Activated T-cell treated with anti-CD3 and anti-CD28 coated beads, Interleukin-2, amount 50 U/mL, for 48 hours (primary cell): ENCODE measurements around the gene RTP2.
"Not testable (repeated sequence)": the region's sequence is repeated elsewhere in the genome, so short reads cannot be mapped to it uniquely, and the experiment has no call there.

Source experiments
- DNase-seq, 2 experiments: peaks; one replicate each; pipeline ENCODE4 v3.0.0-alpha.2; 2020

The RTP2 gene

DNA sequence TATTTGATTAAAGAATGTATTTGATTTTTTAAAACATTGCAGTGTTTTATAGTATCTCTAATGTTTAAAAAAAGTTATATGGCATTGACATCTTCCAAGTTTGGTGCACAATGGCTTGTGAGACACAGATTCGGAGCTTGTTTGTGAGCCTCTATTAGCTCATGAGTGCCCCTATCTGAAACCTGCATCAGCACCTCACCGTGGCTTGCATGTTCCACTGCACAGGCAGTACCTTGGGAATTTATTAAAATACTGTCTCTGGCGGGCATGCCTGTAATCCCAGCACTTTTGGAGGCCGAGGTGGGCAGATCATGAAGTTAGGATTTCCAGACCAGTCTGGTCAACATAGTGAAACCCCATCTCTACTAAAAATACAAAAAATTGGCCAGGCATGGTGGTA is 6.8 kb upstream of the RTP2 start:
- no peak for DNase-seq

DNA sequence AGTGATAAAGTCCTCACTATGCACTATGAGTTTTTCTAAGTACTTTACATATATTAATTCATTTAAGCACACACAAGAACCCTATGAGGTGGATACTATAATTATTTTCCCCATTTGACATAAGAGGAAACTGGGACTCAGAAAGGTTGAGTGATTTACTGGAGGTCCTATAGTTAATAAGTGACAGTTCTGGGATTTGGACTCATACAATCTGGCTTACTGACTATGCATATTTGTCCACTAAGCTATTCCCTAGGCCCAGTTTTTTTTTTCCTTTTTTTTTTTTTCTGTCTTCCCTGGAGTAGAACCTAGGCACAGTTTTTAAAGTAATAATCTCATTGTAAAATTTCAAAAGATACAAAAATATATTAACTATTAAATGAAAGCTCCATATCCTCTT is 6.3 kb upstream of the RTP2 start:
- DNase-seq: no peak

DNA sequence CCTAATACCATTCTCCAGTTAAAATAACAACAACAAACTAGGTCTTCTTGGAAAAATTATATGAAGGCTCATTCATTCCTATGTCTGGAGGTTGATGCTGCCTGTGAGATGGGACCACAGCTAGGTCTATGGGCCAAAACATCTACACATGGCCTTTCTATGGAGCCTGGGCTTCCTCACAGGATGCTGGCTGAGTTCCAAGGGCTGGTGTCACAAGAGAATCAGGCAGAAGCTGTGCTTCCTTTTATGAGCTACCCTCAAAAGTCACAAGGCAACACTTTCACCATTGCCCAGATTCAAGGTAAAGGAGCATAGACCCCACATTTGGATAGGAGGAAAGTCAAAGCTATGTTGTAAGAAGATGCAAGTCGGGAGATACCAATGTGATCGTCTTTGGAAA is 4.6 kb upstream of the RTP2 start:
- DNase-seq: no peak

DNA sequence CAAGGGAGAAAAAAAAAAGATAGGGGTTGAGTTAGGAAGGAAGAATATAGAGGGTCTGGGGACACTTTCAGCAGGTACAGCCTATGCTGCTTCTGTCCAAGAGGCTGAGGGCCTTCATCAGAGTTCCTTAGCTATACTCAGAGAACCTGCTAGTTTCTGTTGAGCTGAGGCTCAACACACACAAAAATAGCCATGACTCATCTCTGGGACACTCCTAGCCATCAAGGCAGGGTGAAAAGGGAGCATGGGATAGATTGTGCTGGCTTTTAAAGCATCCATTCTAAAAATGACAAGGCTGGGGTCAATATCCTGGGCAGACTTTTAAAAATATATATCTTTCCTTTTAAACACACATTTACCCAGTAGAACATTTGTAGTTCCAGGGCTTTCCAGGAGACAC is 2.8 kb upstream of the RTP2 start:
- no peak for DNase-seq

DNA sequence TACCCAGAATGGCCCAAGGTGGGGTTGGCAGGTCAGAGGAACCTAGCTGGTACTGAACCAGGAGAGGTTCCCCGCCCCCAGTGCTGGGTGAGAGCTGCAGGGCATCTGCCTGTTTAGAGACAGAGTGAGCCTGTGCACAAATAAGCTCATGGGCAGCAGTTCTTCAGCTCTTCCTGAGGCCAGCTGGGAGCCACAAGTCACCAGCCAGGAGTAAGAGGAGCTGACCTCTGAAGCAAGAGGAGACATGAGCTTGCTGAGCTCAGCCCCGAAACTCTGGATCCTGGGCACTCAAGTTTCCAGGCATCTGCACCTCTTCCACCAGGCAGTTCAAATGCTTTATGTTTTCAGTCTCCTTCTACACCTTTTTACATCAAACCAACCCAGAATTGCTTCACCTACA is 2.1 kb downstream of the RTP2 start:
- DNase-seq: no peak

DNA sequence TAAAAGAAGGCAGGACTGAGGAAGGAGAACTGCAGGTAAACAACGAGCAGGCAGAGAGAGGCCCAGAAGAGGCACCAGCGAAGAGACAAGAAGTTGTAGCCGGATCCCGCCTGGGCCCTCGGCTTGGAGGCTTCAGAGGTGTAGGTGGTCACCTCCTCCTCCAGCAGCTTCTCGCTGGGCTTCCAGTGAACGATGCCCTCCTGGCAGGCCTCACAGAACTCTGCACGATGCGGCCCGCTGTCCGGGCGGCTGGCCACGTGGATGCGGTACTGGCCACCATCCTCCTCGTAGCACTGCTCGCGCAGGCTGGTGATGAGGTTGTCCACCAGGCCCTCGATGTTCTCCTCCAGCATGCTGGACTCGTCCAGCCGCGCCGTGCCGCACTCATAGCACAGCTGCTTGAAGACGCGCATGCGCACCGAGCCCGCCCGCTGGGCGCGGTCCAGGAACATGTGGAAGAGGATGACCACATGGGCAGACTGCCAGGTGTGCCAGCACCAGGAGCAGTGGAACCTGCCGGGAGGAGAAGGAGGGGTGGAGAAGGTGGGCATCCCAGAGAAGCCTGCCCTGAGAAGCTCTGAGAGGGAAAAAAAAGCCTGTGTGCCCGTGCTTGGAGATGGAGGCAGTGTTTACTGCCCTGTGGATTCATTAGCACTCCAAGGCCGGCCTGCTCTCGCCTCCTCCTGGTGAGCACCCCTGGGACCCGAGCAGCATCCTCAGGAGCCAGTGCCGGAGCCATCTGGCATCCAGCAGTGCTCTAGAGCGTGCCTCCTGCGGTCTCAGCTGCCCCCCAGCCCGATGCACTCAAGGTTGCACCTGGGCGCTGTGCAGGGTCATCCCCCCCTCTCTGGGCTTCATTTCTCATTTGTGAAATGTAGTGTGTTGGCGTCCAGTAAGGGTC is 3.6 kb downstream of the RTP2 start:
- DNase-seq: no peak

DNA sequence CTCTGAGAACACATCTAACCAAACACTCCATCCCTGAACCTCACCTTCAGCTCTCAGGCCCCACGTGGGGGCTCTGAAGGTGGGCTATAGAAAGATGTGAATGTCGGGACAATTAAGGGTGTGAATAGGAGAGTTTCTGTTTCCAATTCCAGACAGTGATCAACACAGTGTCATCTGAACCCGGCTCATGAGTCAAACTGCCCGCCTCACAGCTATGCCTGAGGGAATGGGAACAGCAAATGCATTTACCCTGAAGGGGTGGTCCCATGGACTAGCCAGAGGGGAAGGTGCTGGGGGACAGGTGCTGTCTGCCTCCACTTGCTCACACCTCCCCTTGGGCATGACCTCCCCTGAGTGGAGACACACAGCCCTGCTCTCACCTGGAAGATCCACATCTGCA is 6.3 kb downstream of the RTP2 start:
- DNase-seq: no peak

DNA sequence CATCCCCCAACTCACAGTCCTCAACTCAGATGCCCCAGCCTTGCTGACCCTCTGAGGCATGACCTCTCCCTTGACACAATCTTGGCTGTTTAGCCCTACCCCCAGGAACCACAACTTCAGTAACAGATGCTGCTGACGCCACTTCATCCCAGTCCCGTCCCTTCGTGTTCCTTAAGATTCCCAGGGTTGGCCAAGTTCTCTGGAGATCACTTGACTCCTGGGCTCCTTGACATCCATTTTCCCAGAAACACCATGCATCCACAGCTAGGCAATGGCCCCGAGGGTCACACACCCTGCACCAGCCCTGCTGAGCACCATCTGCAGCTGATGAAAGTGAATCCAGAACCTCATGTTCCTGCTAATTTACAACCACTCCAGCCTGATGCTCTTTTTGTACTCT is 6.9 kb downstream of the RTP2 start:
- no peak for DNase-seq

DNA sequence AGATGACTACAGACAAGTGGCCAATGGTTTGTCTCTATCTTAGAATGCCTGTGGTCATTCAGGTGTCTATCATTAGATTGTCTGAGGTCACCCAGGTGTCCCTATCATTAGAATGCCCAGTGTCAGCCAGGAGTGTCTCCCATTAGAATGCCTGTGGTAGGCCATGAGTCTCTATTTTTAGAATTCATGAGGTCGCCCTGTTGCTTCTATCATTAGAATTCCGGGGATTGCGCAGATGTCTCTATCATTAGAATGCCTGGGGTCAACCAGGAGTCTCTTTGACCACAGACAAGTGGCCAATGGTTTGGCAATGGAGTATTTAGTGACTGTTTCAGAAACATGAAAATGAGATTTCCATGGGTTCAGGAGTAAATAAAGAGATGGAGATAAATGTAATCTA is 7.6 kb downstream of the RTP2 start:
- DNase-seq: no peak

DNA sequence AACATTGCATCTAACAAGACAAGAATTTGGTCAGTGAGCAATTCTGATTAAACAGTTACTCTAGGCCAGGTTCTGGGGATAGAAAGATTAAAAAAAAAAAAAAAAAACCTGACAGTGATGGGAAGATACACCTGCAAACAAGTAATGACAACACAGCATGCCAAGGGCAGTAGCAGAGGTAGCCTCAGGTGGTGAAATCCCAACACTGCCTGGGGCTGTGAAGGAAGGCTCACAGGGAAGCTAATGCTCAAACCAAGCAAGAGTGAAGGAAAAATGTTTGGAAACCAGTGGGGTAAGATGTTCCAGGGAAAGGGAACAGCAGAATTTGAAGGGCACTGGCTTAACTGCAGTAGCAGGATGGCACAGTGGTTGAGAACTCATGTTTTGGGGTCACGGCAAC is 8.9 kb downstream of the RTP2 start:
- DNase-seq: no peak

DNA sequence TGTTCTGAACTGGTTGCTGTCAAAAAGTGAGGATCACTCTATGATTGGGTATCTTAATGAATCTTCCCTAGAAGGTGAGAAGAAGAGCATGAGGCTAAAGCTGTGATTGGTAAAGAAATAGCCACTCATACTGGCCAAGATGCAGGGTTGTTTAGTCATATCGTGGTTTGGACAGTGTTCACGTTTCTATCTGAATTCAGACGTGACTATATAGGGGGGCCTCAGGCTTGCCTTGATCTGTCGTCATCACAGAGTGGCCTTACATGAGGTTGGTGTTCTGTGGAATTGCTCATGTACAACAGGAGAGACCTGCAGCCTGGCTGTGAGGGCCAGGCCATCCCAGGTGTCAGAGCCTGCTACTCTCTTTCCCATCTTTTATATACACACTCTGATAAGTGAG is 12.4 kb downstream of the RTP2 start:
- DNase-seq: no peak

DNA sequence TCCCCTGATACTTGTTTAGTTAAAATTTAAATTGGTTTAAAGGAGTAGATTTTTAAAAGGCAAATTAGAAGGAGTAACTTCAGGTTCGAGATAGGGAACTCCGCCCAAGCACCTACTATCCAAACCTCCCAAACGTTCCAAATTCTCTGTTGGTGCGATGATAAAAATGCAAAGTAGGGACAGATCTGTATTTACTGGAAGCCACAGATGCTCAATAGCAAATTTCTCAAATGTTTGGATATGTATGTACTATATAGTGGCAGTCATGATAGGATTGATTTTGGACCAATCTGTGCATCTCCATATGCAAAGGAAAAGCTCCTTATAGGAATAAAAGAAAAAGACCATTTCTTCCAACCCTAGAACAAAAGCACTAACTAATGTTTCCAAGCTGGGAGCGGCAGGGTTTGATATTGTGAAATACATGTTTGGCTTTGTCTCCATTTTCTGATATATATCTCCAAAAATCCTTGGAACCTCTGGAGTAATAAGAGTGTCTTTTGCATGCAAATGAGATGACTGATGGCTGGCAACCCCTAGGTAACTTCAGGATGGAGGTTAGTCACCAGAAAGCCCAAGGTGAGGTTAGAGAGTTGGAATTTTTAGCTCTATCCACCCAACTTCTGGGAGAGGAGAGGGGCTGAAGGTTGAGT is 15.6 kb downstream of the RTP2 start:
- no peak for DNase-seq

DNA sequence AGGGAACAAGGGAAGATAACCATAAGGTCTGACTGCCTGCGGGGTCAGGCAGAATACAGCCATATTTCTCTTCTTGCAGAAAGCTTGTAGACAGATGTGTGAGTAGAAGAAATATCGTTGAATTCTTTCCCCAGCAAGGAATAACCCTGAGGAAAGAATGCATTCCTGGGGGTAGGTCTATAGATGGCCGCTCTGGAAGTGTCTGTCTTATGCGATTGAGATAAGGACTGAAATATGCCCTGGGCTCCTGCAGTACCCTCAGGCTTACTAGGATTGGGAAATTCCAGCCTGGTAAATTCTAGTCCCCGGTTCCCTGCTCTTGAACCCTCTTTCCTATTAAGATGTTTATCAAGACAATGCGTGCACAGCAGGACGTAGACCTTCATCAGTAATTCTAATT is 16.4 kb downstream of the RTP2 start:
- DNase-seq: no peak

DNA sequence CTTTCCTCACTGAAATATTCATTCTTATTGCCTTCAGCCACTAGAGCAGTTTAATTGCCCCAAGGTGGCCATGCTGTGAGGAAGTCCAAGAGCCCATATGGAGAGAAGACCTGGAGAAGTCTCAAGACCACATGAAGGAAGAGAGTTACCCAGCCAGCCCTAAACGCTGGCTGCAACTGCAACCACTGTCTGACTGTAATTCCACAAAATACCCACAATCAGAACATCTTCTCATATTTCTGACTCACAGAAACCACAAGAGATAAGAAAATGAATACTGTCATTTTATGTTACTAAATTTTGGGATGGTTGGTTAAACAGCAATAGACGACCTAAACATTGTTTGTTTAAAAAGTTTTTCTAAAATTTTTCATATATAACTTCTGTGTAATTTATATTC is 17.5 kb downstream of the RTP2 start:
- DNase-seq: peak in 1 of 2 experiments; percentile 30

DNA sequence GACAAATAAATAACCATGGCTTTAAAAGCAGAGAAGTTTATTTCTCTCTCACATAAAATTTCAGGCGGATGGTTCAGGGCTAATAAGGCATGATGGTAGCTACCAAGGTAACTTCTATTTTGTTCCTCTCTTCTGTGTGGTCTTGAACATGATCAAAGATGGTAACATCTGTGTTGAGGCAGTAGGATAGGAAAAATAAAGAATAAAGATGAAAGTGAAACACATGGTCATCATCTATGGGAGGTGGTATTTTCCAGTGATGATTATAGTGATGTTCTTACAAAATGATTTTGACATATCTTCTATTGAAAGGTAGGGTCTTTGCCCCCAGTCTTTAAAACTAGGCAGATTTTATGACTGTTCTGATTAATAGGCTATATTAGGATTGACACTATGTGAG is 17.9 kb downstream of the RTP2 start:
- DNase-seq: no peak

DNA sequence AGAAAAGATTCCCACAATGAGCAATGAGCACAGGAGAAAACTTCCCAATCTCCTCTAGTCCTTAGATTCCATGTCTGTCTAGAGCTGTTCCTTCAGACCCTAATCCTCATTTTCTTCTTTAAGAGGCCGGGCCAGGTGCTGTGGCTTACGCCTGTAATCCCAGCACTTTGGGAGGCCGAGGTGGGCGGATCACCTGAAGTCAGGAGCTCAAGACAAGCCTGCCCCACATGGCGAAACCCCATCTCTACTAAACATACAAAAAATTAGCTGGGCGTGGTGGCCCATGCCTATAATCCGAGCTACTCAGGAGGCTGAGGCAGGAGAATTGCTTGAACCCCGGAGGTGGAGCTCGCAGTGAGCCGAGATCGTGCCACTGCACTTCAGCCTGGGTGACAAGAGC is 20.6 kb downstream of the RTP2 start:
- DNase-seq: not testable (repeated sequence)

DNA sequence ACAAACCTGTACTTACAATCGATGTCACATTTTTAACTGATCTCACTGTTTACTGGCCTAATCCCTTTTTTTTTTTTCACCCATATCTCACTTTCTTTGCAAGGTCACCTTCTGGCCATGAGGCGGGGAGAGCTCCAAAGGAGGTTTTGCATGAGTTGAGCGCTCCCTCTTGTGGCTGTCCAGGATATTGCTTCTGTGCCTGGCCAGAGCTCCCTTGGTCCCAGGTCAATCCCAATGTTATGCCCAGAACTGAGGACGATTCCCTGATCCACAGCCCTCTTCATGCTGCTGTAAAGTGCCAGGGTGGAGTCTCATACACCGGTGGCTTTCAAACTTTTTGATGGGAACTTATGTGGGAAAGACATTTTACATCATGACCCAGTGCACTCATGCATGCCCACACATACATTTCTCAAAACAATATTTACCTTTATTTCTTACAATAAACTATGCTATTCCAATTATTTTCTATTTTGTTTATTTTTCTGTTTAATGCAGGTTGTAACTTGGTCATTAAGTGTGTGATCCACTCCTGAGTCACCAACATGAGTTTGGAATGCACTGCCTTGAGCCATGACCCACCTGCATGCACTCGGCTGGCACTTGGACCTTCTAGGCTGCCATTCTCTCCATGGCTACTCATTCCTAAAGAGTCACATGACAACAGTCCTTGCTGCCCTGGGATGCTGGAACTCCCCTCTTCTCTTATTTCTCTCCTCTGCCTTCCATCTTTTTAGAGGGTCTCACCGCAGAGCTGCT is 22.5 kb downstream of the RTP2 start:
- peak; percentile 74 to 78 for DNase-seq

DNA sequence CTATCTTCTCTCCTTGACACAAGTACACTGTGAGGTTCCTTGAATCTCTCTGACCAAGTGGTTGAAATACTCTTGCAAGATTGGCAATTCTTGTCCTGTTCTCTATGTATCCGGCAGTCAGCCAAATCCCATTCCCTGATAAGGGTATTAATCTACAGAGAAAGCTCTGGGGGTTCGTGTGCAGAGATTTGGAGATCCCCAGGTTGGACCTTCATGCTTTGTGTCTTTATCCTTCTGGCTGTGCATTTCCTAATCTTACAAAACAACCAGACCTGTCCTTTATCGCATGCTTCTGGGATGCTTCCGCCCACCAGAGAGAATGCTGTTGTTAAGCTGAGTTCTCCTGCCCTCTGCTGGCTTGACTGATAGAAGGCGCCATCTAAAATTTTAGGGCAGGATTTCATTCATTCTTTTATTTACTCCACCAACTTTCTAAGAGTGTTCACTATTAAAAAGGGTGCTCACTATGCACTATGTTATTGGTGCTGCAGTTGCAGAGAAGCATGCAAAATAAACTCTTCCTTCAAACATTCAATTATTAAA is 23.6 kb downstream of the RTP2 start:
- peak; percentile 39 to 51 for DNase-seq

DNA sequence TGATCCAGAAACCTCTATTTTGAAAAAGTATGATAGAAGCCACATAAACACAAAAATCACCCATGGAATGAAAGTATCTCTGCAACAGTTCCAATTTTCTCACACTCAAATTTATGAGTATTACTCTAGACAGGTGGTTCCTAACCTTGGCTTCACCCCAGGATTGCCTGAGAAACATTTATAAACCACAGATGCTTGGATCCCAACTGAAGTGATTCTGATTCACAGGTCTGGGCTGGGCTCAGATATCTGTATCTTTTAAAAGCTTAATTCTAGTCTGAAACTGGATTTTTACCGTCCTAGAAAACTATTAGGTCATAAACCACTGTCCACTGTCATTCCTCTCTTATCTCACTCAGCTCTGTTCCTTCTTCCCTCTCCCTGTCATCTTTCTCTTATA is 24.8 kb downstream of the RTP2 start:
- no peak for DNase-seq

DNA sequence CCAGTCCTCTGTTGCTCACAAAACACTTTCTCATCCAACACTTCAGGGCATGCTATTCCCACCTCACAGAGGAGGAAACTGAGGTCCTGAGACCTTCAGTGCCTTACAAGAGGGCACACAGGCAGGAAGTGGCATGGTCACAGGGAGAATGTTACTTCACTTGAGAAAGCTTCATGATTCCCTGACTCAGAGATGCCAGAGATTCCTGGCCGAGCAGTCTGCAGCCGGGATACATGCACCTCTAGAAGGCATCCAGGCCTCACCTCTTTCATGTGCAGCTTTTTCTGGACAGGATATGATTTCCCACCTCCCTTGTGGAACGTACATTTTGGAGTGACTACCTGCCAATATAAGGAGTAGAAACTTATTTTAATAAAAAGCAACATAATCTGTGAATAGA is 29.3 kb downstream of the RTP2 start:
- DNase-seq: no peak

DNA sequence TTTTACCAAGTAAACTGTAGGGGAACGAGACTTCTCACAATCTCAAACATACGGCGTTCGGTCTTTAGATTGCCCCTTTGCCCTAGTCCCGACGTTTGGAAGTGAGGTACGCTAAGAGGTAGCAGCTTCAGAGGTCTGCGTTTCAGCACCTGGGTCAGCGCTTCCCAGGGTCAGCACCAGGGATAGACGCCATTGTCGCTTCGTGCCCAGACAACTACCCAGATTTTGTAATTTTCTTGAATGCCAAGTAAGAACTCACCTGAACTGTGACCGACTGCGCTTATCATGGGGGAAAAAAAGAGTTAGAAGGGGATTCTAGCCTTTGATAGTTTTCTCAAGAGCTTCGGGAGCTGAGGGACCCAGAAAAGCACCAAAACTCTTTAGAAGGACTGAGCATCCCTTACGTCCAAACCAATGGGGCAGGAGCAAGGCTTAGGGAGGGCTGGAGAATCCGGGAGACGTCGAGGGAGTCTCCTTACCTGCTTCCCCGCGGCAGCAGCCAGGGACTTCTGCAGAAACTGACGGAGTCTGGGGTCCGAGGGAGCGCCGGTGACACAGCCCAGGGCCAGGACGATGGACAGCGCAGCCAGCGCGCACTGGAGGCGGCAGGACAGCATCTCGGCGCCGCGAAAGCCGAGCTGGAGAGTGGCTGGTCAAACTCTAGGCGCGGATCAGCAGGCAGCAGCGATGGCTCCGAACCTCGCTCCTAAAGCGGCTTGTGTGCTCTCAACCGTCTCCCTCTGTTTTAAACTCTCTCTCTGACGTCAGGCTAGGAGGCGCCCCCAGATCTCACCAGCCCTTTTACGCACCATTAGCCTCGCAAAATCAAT is 32.5 kb downstream of the RTP2 start, which contains the start of gene SST:
SST (minus strand) TSS at position 720 of the 830 bp plus-strand sequence; CDS start at position 617, 103 bp downstream.
- DNase-seq: peak; percentile 33 to 35

DNA sequence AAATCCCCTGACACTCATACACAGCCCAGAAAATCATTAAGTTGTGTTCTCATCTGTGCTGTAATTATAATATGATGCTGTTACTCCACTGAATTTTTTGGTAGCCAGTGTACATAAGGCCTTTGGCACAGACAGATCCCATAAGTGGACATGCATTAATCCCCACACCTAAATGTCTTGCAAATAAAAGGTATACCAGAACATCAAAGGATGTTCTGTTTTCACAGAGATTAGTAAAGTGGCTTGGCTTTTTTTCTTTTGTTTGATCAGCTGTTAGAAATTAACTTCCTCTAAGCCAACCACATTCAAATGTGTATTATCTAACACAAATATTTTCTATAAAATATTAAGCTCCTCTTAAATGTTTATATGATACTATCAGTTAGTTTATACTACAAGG is 34.8 kb downstream of the RTP2 start:
- no peak for DNase-seq
